Measurements from ENCODE around the gene ARHGAP24.

Gene ARHGAP24

DNA sequence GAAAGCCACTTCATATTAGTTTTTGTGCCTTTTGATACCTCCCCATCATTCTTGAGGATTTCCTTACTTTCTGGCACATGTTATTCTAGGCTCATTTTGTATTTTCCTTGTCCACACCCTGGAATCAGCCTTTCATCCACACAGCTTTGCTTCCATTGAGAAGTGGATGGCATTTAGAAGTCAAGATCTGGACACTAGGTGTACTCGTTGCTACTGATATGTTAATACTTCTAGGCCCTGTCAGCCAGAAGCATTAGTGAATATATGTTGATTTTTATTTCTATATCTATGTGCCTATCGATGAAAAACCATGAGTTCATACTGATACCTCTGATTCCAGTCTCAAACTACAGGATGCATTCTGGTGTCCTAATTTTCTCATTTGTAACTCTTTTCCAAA lies 73.2 kb downstream of the ARHGAP24 start:
- no peak overlapping the region for H2BK15ac ChIP-seq (replicated peaks; ENCODE audit: low read depth)
- no peak for DNase-seq
- H4K8ac ChIP-seq (ENCODE audit: low read depth, low read length), result no peak overlapping the region
- H2BK120ac ChIP-seq (ENCODE audit: low read depth, low read length), result no peak overlapping the region
- no peaks in the 10 kb centered on the region for H3K27me3 ChIP-seq (ENCODE audit: insufficient read depth, low read length, poor library complexity)
- H3K4ac ChIP-seq (ENCODE audit: low read depth, low read length), result no peak overlapping the region
- no peaks in the 10 kb centered on the region for H3K79me1 ChIP-seq (ENCODE audit: low read length)
- H3K18ac ChIP-seq (ENCODE audit: low read length), result no peak overlapping the region
- H3K4me2 ChIP-seq (ENCODE audit: low read length), result no peak overlapping the region
- H2AK5ac ChIP-seq (ENCODE audit: low read length), result no peak overlapping the region
- H2BK5ac ChIP-seq (ENCODE audit: low read length), result no peak overlapping the region
- H3K27ac ChIP-seq (ENCODE audit: low read depth, low read length), result no peak overlapping the region
- no peak overlapping the region for H3K56ac ChIP-seq (ENCODE audit: low read length)
- H3K4me3 ChIP-seq (ENCODE audit: low read length), result no peak overlapping the region
- H4K5ac ChIP-seq (ENCODE audit: low read length), result no peak overlapping the region
- H3K79me2 ChIP-seq (ENCODE audit: control insufficient read depth, insufficient read depth, low read length), result no peaks in the 10 kb centered on the region
- H3K36me3 ChIP-seq (ENCODE audit: control insufficient read depth, insufficient read depth, low read length), result no peaks in the 10 kb centered on the region
- H3K23ac ChIP-seq (ENCODE audit: low read length), result no peak overlapping the region
- H3K9ac ChIP-seq (ENCODE audit: low read length), result no peak overlapping the region
- H3K4me1 ChIP-seq (ENCODE audit: control insufficient read depth, low read depth, low read length), result no peaks in the 10 kb centered on the region
- no CpG with 5 or more reads among the region's 2 CpGs for WGBS (ENCODE audit: extremely low coverage, insufficient coverage, low lambda C conversion rate)

DNA sequence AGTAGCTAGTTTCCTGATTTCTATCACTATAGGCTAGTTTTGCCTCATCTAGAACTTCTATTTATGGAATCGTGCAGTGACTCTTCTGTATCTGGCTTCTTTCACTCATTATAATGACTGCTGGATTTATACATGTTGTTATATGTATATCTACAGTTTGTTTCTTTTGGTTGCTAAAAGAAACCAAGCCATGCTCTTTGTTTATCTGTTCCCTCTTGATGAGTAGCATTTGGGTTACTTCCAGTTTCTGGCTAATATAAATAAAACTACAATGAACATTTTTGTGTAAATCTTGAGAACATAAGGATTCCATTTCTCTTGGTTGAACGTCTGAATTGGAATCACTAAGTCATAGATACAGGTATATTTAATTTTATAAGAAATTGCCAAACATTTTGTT lies 73.9 kb downstream of the ARHGAP24 start:
- Histone ChIP-seq H3K27ac (ENCODE audit: low read depth, low read length) (no peak overlapping the region), H3K36me3 (ENCODE audit: control insufficient read depth, insufficient read depth, low read length) (no peaks in the 10 kb centered on the region), H2BK120ac (ENCODE audit: low read depth, low read length) (no peak overlapping the region), H3K18ac (ENCODE audit: low read length) (no peak overlapping the region), H2BK15ac (replicated peaks; ENCODE audit: low read depth) (no peak overlapping the region), H4K8ac (ENCODE audit: low read depth, low read length) (no peak overlapping the region), H2AK5ac (ENCODE audit: low read length) (no peak overlapping the region), H3K4ac (ENCODE audit: low read depth, low read length) (no peak overlapping the region), H3K4me1 (ENCODE audit: control insufficient read depth, low read depth, low read length) (no peaks in the 10 kb centered on the region), H3K79me1 (ENCODE audit: low read length) (no peaks in the 10 kb centered on the region), H3K4me3 (ENCODE audit: low read length) (no peak overlapping the region), H4K5ac (ENCODE audit: low read length) (no peak overlapping the region), H3K79me2 (ENCODE audit: control insufficient read depth, insufficient read depth, low read length) (no peaks in the 10 kb centered on the region), H3K23ac (ENCODE audit: low read length) (no peak overlapping the region), H2BK5ac (ENCODE audit: low read length) (no peak overlapping the region), H3K27me3 (ENCODE audit: insufficient read depth, low read length, poor library complexity) (no peaks in the 10 kb centered on the region), H3K56ac (ENCODE audit: low read length) (no peak overlapping the region), H3K9ac (ENCODE audit: low read length) (no peak overlapping the region), H3K4me2 (ENCODE audit: low read length) (no peak overlapping the region)
- no CpG with 5 or more reads among the region's 2 CpGs for WGBS (ENCODE audit: extremely low coverage, insufficient coverage, low lambda C conversion rate)
- DNase-seq, result no peak

DNA sequence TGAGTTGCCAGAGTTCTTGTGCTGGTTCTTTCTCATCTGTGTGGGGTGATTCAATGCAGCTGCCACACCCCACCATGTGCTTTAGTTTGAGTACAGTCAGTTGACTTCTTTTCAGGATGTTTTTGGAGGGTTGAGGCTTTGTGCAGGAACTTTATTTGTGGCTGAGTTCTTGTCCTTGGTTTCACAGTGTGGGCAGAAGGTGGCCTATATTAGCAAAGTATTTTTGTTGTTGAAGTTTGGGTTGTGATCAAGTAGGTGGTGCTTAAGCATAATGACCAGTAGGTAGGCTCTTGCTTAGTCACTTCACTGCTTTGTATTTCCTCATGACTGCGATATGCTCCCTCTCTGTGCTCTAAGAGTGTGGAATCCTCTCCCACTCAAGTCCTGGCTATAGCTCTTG lies 80.3 kb downstream of the ARHGAP24 start:
- H4K8ac ChIP-seq (ENCODE audit: low read depth, low read length), result no peak overlapping the region
- H3K27ac ChIP-seq (ENCODE audit: low read depth, low read length), result no peak overlapping the region
- H3K18ac ChIP-seq (ENCODE audit: low read length), result no peak overlapping the region
- H2BK5ac ChIP-seq (ENCODE audit: low read length), result no peak overlapping the region
- H3K9ac ChIP-seq (ENCODE audit: low read length), result no peak overlapping the region
- H2BK120ac ChIP-seq (ENCODE audit: low read depth, low read length), result no peak overlapping the region
- H3K36me3 ChIP-seq (ENCODE audit: control insufficient read depth, insufficient read depth, low read length), result no peaks in the 10 kb centered on the region
- no peak overlapping the region for H3K4ac ChIP-seq (ENCODE audit: low read depth, low read length)
- H2BK15ac ChIP-seq (replicated peaks; ENCODE audit: low read depth), result no peak overlapping the region
- no peaks in the 10 kb centered on the region for H3K27me3 ChIP-seq (ENCODE audit: insufficient read depth, low read length, poor library complexity)
- H3K79me1 ChIP-seq (ENCODE audit: low read length), result no peaks in the 10 kb centered on the region
- WGBS (ENCODE audit: extremely low coverage, insufficient coverage, low lambda C conversion rate), result no CpG with 5 or more reads among the region's 1 CpG
- no peak overlapping the region for H4K5ac ChIP-seq (ENCODE audit: low read length)
- DNase-seq, result no peak
- H2AK5ac ChIP-seq (ENCODE audit: low read length), result no peak overlapping the region
- no peak overlapping the region for H3K4me2 ChIP-seq (ENCODE audit: low read length)
- H3K79me2 ChIP-seq (ENCODE audit: control insufficient read depth, insufficient read depth, low read length), result no peaks in the 10 kb centered on the region
- peak overlapping the region; percentile 80 for H3K23ac ChIP-seq (ENCODE audit: low read length)
- H3K56ac ChIP-seq (ENCODE audit: low read length), result no peak overlapping the region
- H3K4me3 ChIP-seq (ENCODE audit: low read length), result no peak overlapping the region
- no peaks in the 10 kb centered on the region for H3K4me1 ChIP-seq (ENCODE audit: control insufficient read depth, low read depth, low read length)

DNA sequence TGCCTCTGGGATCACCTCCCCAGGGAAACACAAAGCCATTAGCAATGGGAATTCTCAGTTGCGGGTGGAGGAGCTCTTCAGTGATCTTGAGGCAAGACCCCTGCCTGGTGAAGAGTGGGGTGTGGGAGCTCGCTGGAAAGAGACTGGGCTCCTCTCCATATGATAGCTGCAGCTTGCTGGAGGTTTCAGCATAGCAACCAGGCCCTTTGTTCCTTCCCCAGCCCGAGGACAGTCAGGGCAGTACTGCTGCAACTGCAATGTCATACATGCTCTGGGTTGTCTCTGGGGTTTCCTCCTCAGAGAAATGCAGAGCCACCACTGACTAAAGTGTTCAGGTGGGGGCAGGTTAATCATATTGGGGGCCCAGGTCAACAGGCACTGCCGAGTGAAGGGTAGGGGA lies 81.3 kb downstream of the ARHGAP24 start:
- H3K9ac ChIP-seq (ENCODE audit: low read length), result no peak overlapping the region
- no peaks in the 10 kb centered on the region for H3K79me2 ChIP-seq (ENCODE audit: control insufficient read depth, insufficient read depth, low read length)
- no peaks in the 10 kb centered on the region for H3K4me1 ChIP-seq (ENCODE audit: control insufficient read depth, low read depth, low read length)
- H3K27me3 ChIP-seq (ENCODE audit: insufficient read depth, low read length, poor library complexity), result no peaks in the 10 kb centered on the region
- H4K8ac ChIP-seq (ENCODE audit: low read depth, low read length), result no peak overlapping the region
- no peak for DNase-seq
- no peaks in the 10 kb centered on the region for H3K79me1 ChIP-seq (ENCODE audit: low read length)
- H4K5ac ChIP-seq (ENCODE audit: low read length), result no peak overlapping the region
- no peak overlapping the region for H3K56ac ChIP-seq (ENCODE audit: low read length)
- no peak overlapping the region for H3K4me2 ChIP-seq (ENCODE audit: low read length)
- H3K4me3 ChIP-seq (ENCODE audit: low read length), result no peak overlapping the region
- no peaks in the 10 kb centered on the region for H3K36me3 ChIP-seq (ENCODE audit: control insufficient read depth, insufficient read depth, low read length)
- no peak overlapping the region for H3K27ac ChIP-seq (ENCODE audit: low read depth, low read length)
- H2AK5ac ChIP-seq (ENCODE audit: low read length), result no peak overlapping the region
- H3K18ac ChIP-seq (ENCODE audit: low read length), result no peak overlapping the region
- no peak overlapping the region for H2BK15ac ChIP-seq (replicated peaks; ENCODE audit: low read depth)
- WGBS (ENCODE audit: extremely low coverage, insufficient coverage, low lambda C conversion rate), result no CpG with 5 or more reads among the region's 4 CpGs
- no peak overlapping the region for H2BK5ac ChIP-seq (ENCODE audit: low read length)
- H3K4ac ChIP-seq (ENCODE audit: low read depth, low read length), result no peak overlapping the region
- H2BK120ac ChIP-seq (ENCODE audit: low read depth, low read length), result no peak overlapping the region
- H3K23ac ChIP-seq (ENCODE audit: low read length), result no peak overlapping the region

DNA sequence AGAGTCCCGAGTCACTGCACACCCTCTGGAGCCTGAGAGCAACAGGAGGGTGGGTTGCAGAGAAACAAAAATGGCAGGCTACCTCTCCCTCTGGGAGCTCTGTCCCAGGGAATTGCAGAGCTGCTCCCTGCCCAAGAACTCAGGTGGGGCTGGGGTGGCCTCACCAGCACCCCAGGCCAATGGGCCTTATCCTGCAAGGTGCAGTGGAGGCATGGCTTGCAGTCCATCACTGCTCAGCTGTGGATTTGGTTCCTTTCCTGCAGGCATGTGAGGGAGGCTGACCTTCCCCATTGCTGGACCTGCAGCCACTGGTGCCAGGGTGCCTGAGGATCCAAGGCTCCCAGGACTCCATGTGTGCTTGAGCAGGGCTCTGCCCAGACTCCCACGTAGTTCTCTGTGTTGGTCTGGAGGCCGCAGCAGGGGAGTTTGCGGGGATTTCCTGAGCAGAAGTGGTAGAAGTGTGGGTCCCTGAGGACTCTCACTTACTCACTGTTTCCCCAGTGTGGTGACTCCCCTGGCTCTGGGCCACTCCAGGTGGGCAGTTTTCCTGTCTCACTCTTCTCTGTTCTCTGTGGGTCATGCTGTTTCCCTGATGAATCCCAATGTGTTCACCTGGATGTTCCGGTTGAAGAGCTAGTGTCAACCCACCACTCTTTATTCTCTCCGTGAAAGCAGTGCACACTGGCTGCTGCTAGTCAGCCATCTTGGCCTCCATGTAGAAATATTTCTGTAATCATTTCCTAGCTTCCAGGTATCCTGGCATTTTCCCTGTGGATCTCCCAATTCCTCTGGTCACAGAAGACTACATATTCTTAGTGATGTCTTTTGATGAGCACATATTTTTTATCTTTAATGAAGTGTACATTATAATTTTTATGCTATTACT lies 82.3 kb downstream of the ARHGAP24 start:
- no peak overlapping the region for H2BK120ac ChIP-seq (ENCODE audit: low read depth, low read length)
- no peaks in the 10 kb centered on the region for H3K79me2 ChIP-seq (ENCODE audit: control insufficient read depth, insufficient read depth, low read length)
- H3K27me3 ChIP-seq (ENCODE audit: insufficient read depth, low read length, poor library complexity), result no peaks in the 10 kb centered on the region
- no peaks in the 10 kb centered on the region for H3K79me1 ChIP-seq (ENCODE audit: low read length)
- no peak overlapping the region for H2BK5ac ChIP-seq (ENCODE audit: low read length)
- no peaks in the 10 kb centered on the region for H3K4me1 ChIP-seq (ENCODE audit: control insufficient read depth, low read depth, low read length)
- H3K4ac ChIP-seq (ENCODE audit: low read depth, low read length), result no peak overlapping the region
- no peak overlapping the region for H3K56ac ChIP-seq (ENCODE audit: low read length)
- H3K4me2 ChIP-seq (ENCODE audit: low read length), result no peak overlapping the region
- no peak for DNase-seq
- WGBS (ENCODE audit: extremely low coverage, insufficient coverage, low lambda C conversion rate), result no CpG with 5 or more reads among the region's 6 CpGs
- H3K36me3 ChIP-seq (ENCODE audit: control insufficient read depth, insufficient read depth, low read length), result no peaks in the 10 kb centered on the region
- no peak overlapping the region for H3K4me3 ChIP-seq (ENCODE audit: low read length)
- H4K8ac ChIP-seq (ENCODE audit: low read depth, low read length), result no peak overlapping the region
- H2AK5ac ChIP-seq (ENCODE audit: low read length), result no peak overlapping the region
- H2BK15ac ChIP-seq (replicated peaks; ENCODE audit: low read depth), result no peak overlapping the region
- H3K18ac ChIP-seq (ENCODE audit: low read length), result no peak overlapping the region
- H3K23ac ChIP-seq (ENCODE audit: low read length), result no peak overlapping the region
- no peak overlapping the region for H4K5ac ChIP-seq (ENCODE audit: low read length)
- H3K27ac ChIP-seq (ENCODE audit: low read depth, low read length), result no peak overlapping the region
- no peak overlapping the region for H3K9ac ChIP-seq (ENCODE audit: low read length)

Data from mesendoderm (in vitro differentiated cells).